CD4-positive, alpha-beta T cell treated with Interferon alpha-2 for 1 hour (primary cell): ENCODE measurements around the gene GCDH.

Experiments used
- DNase-seq, 2 donors: peaks; one replicate each; pipeline ENCODE4 v3.0.0-alpha.2; 2020 to 2022

GCDH gene

DNA sequence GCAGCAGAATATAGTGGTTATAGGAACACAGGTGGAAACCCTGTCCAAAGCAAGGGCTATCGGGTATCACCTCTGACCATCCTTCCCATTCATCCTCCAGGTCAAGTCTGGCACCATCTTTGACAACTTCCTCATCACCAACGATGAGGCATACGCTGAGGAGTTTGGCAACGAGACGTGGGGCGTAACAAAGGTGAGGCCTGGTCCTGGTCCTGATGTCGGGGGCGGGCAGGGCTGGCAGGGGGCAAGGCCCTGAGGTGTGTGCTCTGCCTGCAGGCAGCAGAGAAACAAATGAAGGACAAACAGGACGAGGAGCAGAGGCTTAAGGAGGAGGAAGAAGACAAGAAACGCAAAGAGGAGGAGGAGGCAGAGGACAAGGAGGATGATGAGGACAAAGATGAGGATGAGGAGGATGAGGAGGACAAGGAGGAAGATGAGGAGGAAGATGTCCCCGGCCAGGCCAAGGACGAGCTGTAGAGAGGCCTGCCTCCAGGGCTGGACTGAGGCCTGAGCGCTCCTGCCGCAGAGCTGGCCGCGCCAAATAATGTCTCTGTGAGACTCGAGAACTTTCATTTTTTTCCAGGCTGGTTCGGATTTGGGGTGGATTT is 52.6 kb downstream of the GCDH start:
- no peak for DNase-seq

- DNase-seq: no peak
Measured at GRCh38 chr19:12944104-12944674, 53.2 kb downstream of the GCDH start.

- peak; percentile 98 to 99 for DNase-seq
Measured at GRCh38 chr19:12945479-12946091, 54.6 kb downstream of the GCDH start, which contains the start of gene RAD23A. RAD23A (plus strand) TSS chr19:12945862; CDS start chr19:12945949, 87 bp downstream.

GRCh38 chr19:12946092-12946721 is 55.2 kb downstream of the GCDH start:
- DNase-seq: peak; percentile 23 to 62

GRCh38 chr19:12946731-12947496 is 56.0 kb downstream of the GCDH start:
- no peak for DNase-seq

DNA sequence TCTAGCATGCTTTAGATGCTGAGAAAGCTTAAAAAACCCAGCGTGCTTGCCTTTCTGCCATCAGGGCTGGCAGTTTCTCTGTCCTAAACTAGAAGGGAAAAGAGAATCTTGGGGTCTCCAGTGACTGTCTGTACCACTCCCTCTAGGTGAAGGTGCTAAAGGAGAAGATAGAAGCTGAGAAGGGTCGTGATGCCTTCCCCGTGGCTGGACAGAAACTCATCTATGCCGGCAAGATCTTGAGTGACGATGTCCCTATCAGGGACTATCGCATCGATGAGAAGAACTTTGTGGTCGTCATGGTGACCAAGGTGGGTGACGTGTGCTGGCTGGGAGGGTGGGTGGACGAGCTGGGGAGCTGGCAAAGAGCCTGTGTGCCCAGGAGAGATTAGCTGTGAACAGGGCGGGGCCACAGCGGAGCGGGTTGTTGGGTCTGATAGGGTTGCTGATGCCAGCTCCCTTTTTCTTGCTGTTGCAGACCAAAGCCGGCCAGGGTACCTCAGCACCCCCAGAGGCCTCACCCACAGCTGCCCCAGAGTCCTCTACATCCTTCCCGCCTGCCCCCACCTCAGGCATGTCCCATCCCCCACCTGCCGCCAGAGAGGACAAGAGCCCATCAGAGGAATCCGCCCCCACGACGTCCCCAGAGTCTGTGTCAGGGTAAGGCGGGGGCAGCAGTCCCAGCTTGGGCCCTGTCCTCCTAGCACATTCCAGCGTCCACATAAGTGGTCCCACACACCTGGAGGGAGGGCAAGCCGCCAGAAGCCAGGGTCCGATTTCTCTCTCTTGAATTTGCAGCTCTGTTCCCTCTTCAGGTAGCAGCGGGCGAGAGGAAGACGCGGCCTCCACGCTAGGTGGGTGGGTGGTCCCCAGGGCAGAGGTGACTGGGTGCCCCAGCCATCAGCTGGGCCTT is 57.0 kb downstream of the GCDH start:
- DNase-seq: no peak

GRCh38 chr19:12948612-12949362 is 57.8 kb downstream of the GCDH start:
- DNase-seq: no peak
